ENCODE data around the gene ATP6V1A. TPM values are rescaled to one million over a fixed set of nuclear protein-coding genes. Genes with fewer than 3 reads are reported as not detected.
A peak's percentile ranks its signal among the peaks of the same experiment; 100 is the strongest.

Gene ATP6V1A
- polyA plus RNA-seq, 3 donors: 35.1 to 295 (median 254) TPM

DNA sequence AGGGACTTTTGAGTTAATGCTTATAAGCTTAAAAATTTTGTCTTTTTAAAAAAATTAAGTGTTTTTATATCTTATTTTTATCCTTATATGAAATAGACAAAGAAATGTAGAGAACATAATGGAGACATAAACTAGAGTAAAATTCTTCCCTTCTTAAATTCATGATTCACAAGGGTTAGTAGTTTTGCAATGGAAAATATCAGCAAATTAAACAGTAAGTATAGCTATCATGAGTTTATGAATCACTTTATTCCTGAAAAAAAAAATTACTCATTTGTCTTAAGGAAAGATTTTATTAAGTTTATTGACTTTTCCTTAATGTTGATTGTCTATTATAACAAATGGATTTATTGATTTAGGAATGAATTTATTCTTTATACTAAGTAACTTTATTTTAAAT lies 4.3 kb downstream of the ATP6V1A start:
- Histone ChIP-seq H4K20me1 (ENCODE audit: insufficient read depth, low read length) (peaks cover 62% of the 10 kb centered on the region), H3K9ac (ENCODE audit: insufficient read depth, low read length, poor library complexity, severe bottlenecking) (no peak overlapping the region), H3K4me3 (replicated peaks in 1 of 3; ENCODE audit: low read depth in 2 of 3, low read length in 3 of 3) (no peak overlapping the region), H3K4me2 (replicated peaks; ENCODE audit: extremely low read depth, low read length, poor library complexity, severe bottlenecking) (no peak overlapping the region), H3K27ac (ENCODE audit: low read depth in 1 of 2, low read length in 2 of 2) (peak overlapping the region in 1 of 2 donors; percentile 98), H3K4me1 (ENCODE audit: control insufficient read depth in 1 of 2, insufficient read depth in 2 of 2, low read length in 2 of 2) (peaks cover 51 to 65% of the 10 kb centered on the region in 2 donors), H3K9me3 (replicated peaks in 1 of 2; ENCODE audit: control insufficient read depth in 1 of 2, insufficient read depth in 1 of 2, low read length in 2 of 2) (no peaks in the 10 kb centered on the region), H3K36me3 (replicated peaks in 1 of 2; ENCODE audit: control insufficient read depth in 1 of 2, insufficient read depth in 2 of 2, low read length in 2 of 2) (no peaks in the 10 kb centered on the region), H2AFZ (ENCODE audit: insufficient read depth, low read depth, low read length, poor library complexity, severe bottlenecking) (no peak overlapping the region), H3K27me3 (ENCODE audit: control insufficient read depth in 2 of 2, insufficient read depth in 2 of 2, low read length in 2 of 2) (no peaks in the 10 kb centered on the region), H3K79me2 (ENCODE audit: insufficient read depth, low read length) (peaks cover 96% of the 10 kb centered on the region)
- Mint-ChIP-seq H3K4me1 (peaks cover 48% of the 10 kb centered on the region), H3K27me3 (ENCODE audit: low read depth in 3 of 3) (peaks cover 0 to 3% (median 0%) of the 10 kb centered on the region in 3 donors), H3K36me3 (peaks cover 1 to 7% of the 10 kb centered on the region in 2 donors), H3K27ac (no peak overlapping the region), H3K9me3 (peaks cover 0 to 3% (median 0%) of the 10 kb centered on the region in 7 donors), H3K4me3 (no peak overlapping the region)
- DNase-seq: peak in 2 of 3 donors; percentile 20 to 41
- intact Hi-C loops (cut with micrococcal nuclease): no loop called here
- TF ChIP-seq, protein P1, sequence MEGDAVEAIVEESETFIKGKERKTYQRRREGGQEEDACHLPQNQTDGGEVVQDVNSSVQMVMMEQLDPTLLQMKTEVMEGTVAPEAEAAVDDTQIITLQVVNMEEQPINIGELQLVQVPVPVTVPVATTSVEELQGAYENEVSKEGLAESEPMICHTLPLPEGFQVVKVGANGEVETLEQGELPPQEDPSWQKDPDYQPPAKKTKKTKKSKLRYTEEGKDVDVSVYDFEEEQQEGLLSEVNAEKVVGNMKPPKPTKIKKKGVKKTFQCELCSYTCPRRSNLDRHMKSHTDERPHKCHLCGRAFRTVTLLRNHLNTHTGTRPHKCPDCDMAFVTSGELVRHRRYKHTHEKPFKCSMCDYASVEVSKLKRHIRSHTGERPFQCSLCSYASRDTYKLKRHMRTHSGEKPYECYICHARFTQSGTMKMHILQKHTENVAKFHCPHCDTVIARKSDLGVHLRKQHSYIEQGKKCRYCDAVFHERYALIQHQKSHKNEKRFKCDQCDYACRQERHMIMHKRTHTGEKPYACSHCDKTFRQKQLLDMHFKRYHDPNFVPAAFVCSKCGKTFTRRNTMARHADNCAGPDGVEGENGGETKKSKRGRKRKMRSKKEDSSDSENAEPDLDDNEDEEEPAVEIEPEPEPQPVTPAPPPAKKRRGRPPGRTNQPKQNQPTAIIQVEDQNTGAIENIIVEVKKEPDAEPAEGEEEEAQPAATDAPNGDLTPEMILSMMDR (IDR thresholded peaks at IDR 0.05): no peak

- TF ChIP-seq, protein P1 (IDR thresholded peaks at IDR 0.05): no peak
- Histone ChIP-seq H2AFZ (ENCODE audit: insufficient read depth, low read depth, low read length, poor library complexity, severe bottlenecking) (no peak overlapping the region), H3K9me3 (replicated peaks in 1 of 2; ENCODE audit: control insufficient read depth in 1 of 2, insufficient read depth in 1 of 2, low read length in 2 of 2) (peaks cover 0 to 3% of the 10 kb centered on the region in 2 donors), H3K79me2 (ENCODE audit: insufficient read depth, low read length) (peaks cover 100% of the 10 kb centered on the region), H3K4me1 (ENCODE audit: control insufficient read depth in 1 of 2, insufficient read depth in 2 of 2, low read length in 2 of 2) (peaks cover 42 to 51% of the 10 kb centered on the region in 2 donors), H4K20me1 (ENCODE audit: insufficient read depth, low read length) (peaks cover 74% of the 10 kb centered on the region), H3K9ac (ENCODE audit: insufficient read depth, low read length, poor library complexity, severe bottlenecking) (no peak overlapping the region), H3K27ac (ENCODE audit: low read depth in 1 of 2, low read length in 2 of 2) (peak overlapping the region; percentile 80 to 91), H3K4me3 (replicated peaks in 1 of 3; ENCODE audit: low read depth in 2 of 3, low read length in 3 of 3) (no peak overlapping the region), H3K27me3 (ENCODE audit: control insufficient read depth in 2 of 2, insufficient read depth in 2 of 2, low read length in 2 of 2) (no peaks in the 10 kb centered on the region), H3K36me3 (replicated peaks in 1 of 2; ENCODE audit: control insufficient read depth in 1 of 2, insufficient read depth in 2 of 2, low read length in 2 of 2) (peaks cover 0 to 12% of the 10 kb centered on the region in 2 donors), H3K4me2 (replicated peaks; ENCODE audit: extremely low read depth, low read length, poor library complexity, severe bottlenecking) (no peak overlapping the region)
- Mint-ChIP-seq H3K27ac (peak overlapping the region; percentile 40 to 92 (median 88)), H3K27me3 (ENCODE audit: low read depth in 3 of 3) (no peaks in the 10 kb centered on the region), H3K4me3 (no peak overlapping the region), H3K36me3 (peaks cover 9 to 10% of the 10 kb centered on the region in 2 donors), H3K9me3 (peaks cover 0 to 7% (median 4%) of the 10 kb centered on the region in 7 donors), H3K4me1 (peaks cover 35% of the 10 kb centered on the region)
- intact Hi-C loops (cut with micrococcal nuclease): no loop called here
- no peak for DNase-seq
- WGBS (ENCODE audit: insufficient coverage): 86% methylated on average over 2 of the region's 4 CpGs
These were observed 6.6 kb downstream of the ATP6V1A start for GRCh38 chr3:113753376-113753985.
